ENCODE results near the gene KRT33A.
"Not testable (repeated sequence)": the region's sequence is repeated elsewhere in the genome, so short reads cannot be mapped to it uniquely, and the experiment has no call there.

Gene KRT33A

GRCh38 chr17:41392278-41392677 lies 41.6 kb upstream of the KRT33A start:
- TF ChIP-seq, protein P1, sequence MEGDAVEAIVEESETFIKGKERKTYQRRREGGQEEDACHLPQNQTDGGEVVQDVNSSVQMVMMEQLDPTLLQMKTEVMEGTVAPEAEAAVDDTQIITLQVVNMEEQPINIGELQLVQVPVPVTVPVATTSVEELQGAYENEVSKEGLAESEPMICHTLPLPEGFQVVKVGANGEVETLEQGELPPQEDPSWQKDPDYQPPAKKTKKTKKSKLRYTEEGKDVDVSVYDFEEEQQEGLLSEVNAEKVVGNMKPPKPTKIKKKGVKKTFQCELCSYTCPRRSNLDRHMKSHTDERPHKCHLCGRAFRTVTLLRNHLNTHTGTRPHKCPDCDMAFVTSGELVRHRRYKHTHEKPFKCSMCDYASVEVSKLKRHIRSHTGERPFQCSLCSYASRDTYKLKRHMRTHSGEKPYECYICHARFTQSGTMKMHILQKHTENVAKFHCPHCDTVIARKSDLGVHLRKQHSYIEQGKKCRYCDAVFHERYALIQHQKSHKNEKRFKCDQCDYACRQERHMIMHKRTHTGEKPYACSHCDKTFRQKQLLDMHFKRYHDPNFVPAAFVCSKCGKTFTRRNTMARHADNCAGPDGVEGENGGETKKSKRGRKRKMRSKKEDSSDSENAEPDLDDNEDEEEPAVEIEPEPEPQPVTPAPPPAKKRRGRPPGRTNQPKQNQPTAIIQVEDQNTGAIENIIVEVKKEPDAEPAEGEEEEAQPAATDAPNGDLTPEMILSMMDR (conservative IDR thresholded peaks at IDR 0.05; ENCODE audit: low read depth, low read length), result no peak
- no peak for DNase-seq (ENCODE audit: low read depth)
- H3K4me3 ChIP-seq (ENCODE audit: low read length), result no peak overlapping the region

GRCh38 chr17:41391535-41391934 lies 40.9 kb upstream of the KRT33A start:
- DNase-seq (ENCODE audit: low read depth), result no peak
- no peak overlapping the region for H3K4me3 ChIP-seq (ENCODE audit: low read length)
- TF ChIP-seq, protein P1 (conservative IDR thresholded peaks at IDR 0.05; ENCODE audit: low read depth, low read length), result no peak

GRCh38 chr17:41390411-41390938 lies 39.8 kb upstream of the KRT33A start:
- no peak overlapping the region for H3K4me3 ChIP-seq (ENCODE audit: low read length)
- DNase-seq (ENCODE audit: low read depth), result no peak
- TF ChIP-seq, protein P1 (conservative IDR thresholded peaks at IDR 0.05; ENCODE audit: low read depth, low read length), result no peak

DNA sequence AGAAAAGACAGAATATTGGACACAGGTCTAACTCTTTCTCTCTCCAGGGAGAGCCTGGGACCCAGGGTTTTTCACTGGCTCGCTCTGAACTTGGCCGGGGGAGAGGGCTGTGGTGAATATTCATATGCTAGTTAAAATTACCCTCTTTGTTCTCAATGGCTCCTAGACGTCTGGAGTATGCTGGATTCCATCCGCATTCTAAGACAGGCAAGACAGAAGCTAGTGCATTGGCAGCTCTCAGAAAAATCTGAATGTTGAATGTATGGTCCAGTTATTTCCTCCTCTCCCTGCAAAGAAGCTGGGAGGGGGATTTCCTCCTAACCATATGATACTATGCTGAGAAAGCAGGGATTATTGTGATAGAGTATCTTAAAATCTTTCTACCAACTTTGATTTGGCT lies 37.0 kb upstream of the KRT33A start:
- no peak overlapping the region for H3K4me3 ChIP-seq (ENCODE audit: low read length)
- TF ChIP-seq, protein P1 (conservative IDR thresholded peaks at IDR 0.05; ENCODE audit: low read depth, low read length), result no peak
- no peak for DNase-seq (ENCODE audit: low read depth)

- no peak for DNase-seq (ENCODE audit: low read depth)
- TF ChIP-seq, protein P1 (conservative IDR thresholded peaks at IDR 0.05; ENCODE audit: low read depth, low read length), result no peak
- no peak overlapping the region for H3K4me3 ChIP-seq (ENCODE audit: low read length)
Observed at GRCh38 chr17:41386227-41386626, 35.6 kb upstream of the KRT33A start.

- TF ChIP-seq, protein P1 (conservative IDR thresholded peaks at IDR 0.05; ENCODE audit: low read depth, low read length), result no peak
- no peak for DNase-seq (ENCODE audit: low read depth)
- no peak overlapping the region for H3K4me3 ChIP-seq (ENCODE audit: low read length)
Observed at GRCh38 chr17:41383690-41384089, 33.1 kb upstream of the KRT33A start.

GRCh38 chr17:41382394-41382793 lies 31.8 kb upstream of the KRT33A start:
- no peak for DNase-seq (ENCODE audit: low read depth)
- no peak overlapping the region for H3K4me3 ChIP-seq (ENCODE audit: low read length)
- TF ChIP-seq, protein P1 (conservative IDR thresholded peaks at IDR 0.05; ENCODE audit: low read depth, low read length), result no peak

DNA sequence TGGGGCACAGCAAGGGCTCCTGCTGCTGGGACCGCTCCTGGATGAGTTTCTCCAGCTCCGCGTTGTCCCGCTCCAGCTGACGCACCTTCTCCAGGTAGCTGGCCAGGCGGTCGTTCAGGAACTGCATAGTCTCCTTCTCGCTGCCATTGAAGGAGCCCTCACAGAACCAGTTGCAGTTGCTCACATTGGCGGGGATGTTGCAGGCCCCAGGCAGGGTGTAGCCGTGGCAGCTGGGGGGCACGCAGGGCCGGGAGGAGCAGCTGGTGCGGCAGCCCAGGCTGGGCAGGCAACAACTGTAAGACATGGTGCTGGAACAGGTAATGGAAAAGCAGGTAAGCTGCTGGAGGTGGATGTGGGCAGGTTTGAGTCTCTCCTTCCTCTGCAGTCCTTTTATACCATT lies 31.3 kb upstream of the KRT33A start, which contains the start of gene KRT34:
TSS of gene KRT34 (minus strand) at position 364 of the 400 bp plus-strand sequence. CDS start at position 304, 60 bp downstream.
- not testable (repeated sequence) for DNase-seq (ENCODE audit: low read depth); H3K4me3 ChIP-seq (ENCODE audit: low read length)

- DNase-seq (ENCODE audit: low read depth), result peak; percentile 27
- not testable (repeated sequence) for H3K4me3 ChIP-seq (ENCODE audit: low read length)
Observed at GRCh38 chr17:41380091-41380490, 29.5 kb upstream of the KRT33A start.

Data from retinal pigment epithelial cell (primary cell).